Large intestine (tissue), 3 donors: ENCODE data around the gene AMACR. TPM values are rescaled to one million over a fixed set of nuclear protein-coding genes. Genes with fewer than 3 reads are reported as not detected.
"Not testable (repeated sequence)": the region's sequence is repeated elsewhere in the genome, so short reads cannot be mapped to it uniquely, and the experiment has no call there.

Source experiments
- DNase-seq, 2 donors: peaks; one replicate each; pipeline versions ENCODE4 v3.0.0 to v3.0.0-alpha.2; 2013
- H3K27ac ChIP-seq: one replicate; pipeline ENCODE4 v1.5.1; 2013; ENCODE audit warnings: low read length
- H3K27me3 ChIP-seq: 2 replicates; pipeline ENCODE4 v1.6.1; 2013; ENCODE audit warnings: low read length; ENCODE audit not compliant: control insufficient read depth, insufficient read depth
- H3K36me3 ChIP-seq: 2 replicates; pipeline ENCODE4 v1.6.1; 2013; ENCODE audit warnings: low read length; ENCODE audit not compliant: control insufficient read depth, insufficient read depth
- H3K4me1 ChIP-seq: one replicate; pipeline ENCODE4 v1.6.1; 2013; ENCODE audit warnings: low read length; ENCODE audit not compliant: control insufficient read depth, insufficient read depth
- H3K4me3 ChIP-seq: one replicate; pipeline ENCODE4 v1.5.1; 2013; ENCODE audit warnings: low read length
- H3K9me3 ChIP-seq: one replicate; pipeline ENCODE4 v1.6.1; 2013; ENCODE audit warnings: mild to moderate bottlenecking, low read depth, low read length, moderate library complexity; ENCODE audit not compliant: control insufficient read depth
- WGBS: methylation state at CpG from one replicate; pipeline ENCODE4 v1.1.5; 2013; ENCODE audit warnings: low lambda C conversion rate; ENCODE audit not compliant: insufficient coverage; 5-methylcytosine and 5-hydroxymethylcytosine counted together
- polyA plus RNA-seq: library from polyadenylated mRNA; unstranded; fragments of 120-200 nt; gene quantifications from one replicate; pipeline ENCODE4 v1.2.1, GENCODE V29; 2013

Gene AMACR
- polyA plus RNA-seq, 1 donor, result 59.5 TPM

DNA sequence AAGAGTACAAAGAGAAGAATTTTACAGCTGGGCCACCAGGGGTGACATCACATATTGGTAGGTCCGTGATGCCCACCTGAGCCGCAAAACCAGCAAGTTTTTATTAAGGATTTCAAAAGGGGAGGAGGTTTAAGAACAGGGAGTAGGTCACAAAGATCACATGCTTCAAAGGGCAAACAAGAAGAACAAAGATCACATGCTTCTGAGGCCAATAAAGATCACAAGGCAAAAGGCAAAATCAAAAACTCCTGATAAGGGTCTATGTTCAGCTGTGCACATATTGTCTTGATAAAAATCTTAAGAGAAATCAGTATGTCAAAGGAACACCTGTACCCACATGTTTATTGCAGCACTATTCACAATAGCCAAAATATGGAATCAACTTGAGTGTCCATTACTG is 2.3 kb upstream of the AMACR start:
- peak in 1 of 2 donors; percentile 58 for DNase-seq
- WGBS, result no CpG with 5 or more reads among the region's 2 CpGs
- H3K4me3 ChIP-seq, H3K36me3 ChIP-seq, H3K9me3 ChIP-seq, H3K27me3 ChIP-seq: not testable (repeated sequence)
- H3K4me1 ChIP-seq, result peaks cover 26% of the 10 kb centered on the region
- peak overlapping the region; percentile 98 for H3K27ac ChIP-seq

DNA sequence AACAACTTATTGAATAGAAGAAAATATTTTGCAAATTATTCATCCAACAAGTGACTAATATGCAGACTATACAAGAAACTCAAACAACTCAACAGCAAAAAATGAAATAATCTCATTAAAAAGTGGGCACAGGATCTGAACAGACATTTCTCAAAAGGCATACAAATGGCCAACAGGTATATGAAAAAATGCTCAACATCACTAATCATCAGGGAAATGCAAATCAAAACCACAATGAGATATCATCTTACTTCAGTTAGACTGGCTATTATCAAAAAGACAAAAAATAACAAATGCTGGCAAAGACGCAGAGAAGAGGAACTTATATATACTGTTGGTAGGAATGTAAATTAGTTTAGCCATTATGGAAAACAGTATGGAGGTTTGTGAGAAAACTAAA is 1.8 kb upstream of the AMACR start:
- H3K9me3 ChIP-seq, result no peaks in the 10 kb centered on the region
- peak in 1 of 2 donors; percentile 17 for DNase-seq
- H3K4me1 ChIP-seq, result peaks cover 24% of the 10 kb centered on the region
- no peaks in the 10 kb centered on the region for H3K27me3 ChIP-seq
- WGBS, result no CpG with 5 or more reads among the region's 1 CpG
- peak overlapping the region; percentile 98 for H3K27ac ChIP-seq
- H3K36me3 ChIP-seq, result peaks cover 6% of the 10 kb centered on the region
- no peak overlapping the region for H3K4me3 ChIP-seq

DNA sequence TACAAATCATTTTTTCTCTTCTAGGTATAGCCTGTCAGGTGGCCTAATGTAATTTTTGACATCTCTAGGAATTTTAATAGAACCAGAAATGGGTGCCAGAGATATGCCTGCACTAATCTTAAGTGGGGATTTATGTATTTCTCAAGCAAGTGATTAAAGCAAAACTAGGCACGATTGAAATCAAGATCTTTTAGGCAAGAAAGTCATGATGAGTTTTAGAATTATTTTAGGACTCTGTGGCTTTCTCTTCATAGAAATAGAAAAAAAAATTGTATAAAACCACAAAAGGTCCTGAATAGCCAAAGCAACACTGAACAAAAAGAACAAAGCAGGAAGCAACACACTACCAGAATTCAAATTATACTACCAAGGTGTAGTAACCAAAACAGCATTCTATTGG is 952 bp upstream of the AMACR start:
- Histone ChIP-seq H3K4me1 (peaks cover 27% of the 10 kb centered on the region), H3K9me3 (no peaks in the 10 kb centered on the region), H3K36me3 (peaks cover 14% of the 10 kb centered on the region), H3K27ac (peak overlapping the region; percentile 98), H3K4me3 (peak overlapping the region; percentile 90), H3K27me3 (no peaks in the 10 kb centered on the region)
- 13% methylated on average over 1 of the region's 1 CpG for WGBS
- DNase-seq, result peak in 1 of 2 donors; percentile 14

DNA sequence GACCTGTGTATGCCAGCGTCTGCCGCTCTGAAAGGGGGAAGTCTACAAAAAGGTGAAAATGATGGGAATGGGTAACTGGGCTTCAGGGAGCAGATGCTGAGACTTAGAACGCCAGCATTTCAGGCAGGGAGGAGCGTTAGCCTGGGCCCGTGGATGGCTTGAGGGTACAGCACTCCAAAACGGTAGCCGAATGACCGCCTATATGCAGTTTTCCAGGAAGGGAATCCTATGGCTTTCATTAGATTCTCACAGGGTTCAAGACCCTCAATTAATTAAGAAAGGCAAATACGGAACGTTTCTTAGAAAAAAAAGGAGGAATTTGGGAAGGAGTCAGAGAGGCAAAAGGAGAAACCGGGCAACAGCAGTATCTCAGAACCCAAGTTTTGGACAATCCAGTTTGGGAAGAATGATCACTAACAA is 639 bp downstream of the AMACR start:
- Histone ChIP-seq H3K9me3 (no peaks in the 10 kb centered on the region), H3K4me3 (peak overlapping the region; percentile 90), H3K36me3 (peaks cover 30% of the 10 kb centered on the region), H3K4me1 (peaks cover 33% of the 10 kb centered on the region), H3K27me3 (no peaks in the 10 kb centered on the region), H3K27ac (peak overlapping the region; percentile 98)
- 0% methylated on average over 1 of the region's 11 CpGs for WGBS
- DNase-seq, result no peak

DNA sequence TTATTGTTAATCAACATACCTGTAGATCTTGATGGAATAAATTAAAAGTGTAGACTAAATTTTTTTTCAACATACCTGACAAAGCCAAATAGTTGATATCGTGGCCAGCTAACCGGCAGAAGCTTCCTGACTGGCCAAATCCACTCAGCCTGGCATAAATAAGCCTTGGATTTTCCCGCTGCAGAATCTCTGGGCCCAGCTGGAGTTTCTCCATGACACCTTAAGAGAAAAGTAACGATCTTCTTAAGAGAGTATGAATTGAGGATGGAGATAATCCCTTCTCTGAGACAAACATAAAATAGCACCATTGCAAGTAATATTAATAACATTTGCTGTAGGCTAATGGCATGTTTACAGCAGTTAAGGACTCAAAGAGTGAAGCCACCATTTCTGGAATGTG is 2.2 kb downstream of the AMACR start:
- H3K27ac ChIP-seq, result no peak overlapping the region
- 80% methylated on average over 1 of the region's 4 CpGs for WGBS
- H3K36me3 ChIP-seq, result peaks cover 35% of the 10 kb centered on the region
- H3K4me3 ChIP-seq, result peak overlapping the region; percentile 90
- peaks cover 40% of the 10 kb centered on the region for H3K4me1 ChIP-seq
- no peak for DNase-seq
- H3K27me3 ChIP-seq, result no peaks in the 10 kb centered on the region
- no peaks in the 10 kb centered on the region for H3K9me3 ChIP-seq

DNA sequence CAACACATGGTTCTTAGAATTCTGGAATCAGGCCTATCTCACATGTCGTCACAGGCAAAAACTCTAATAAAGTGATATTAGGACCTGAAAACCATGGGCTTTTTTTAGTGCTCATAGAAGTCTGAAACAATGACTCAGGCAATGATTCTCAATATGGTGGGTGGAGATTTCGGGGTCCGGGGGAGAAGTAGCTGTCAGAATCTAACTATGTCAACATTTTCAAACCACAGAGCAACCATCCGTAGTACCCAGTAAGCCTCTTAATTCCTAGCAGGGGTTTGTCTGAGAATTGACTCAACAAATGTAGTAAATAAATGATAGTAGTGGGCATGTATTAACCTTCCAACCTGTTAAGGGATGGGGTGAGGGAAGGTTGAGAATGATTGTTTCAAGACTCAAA is 2.6 kb downstream of the AMACR start:
- Histone ChIP-seq H3K27ac (no peak overlapping the region), H3K36me3 (peaks cover 37% of the 10 kb centered on the region), H3K9me3 (no peaks in the 10 kb centered on the region), H3K27me3 (no peaks in the 10 kb centered on the region), H3K4me1 (peaks cover 35% of the 10 kb centered on the region), H3K4me3 (no peak overlapping the region)
- WGBS, result no CpG with 5 or more reads among the region's 4 CpGs
- DNase-seq, result no peak

DNA sequence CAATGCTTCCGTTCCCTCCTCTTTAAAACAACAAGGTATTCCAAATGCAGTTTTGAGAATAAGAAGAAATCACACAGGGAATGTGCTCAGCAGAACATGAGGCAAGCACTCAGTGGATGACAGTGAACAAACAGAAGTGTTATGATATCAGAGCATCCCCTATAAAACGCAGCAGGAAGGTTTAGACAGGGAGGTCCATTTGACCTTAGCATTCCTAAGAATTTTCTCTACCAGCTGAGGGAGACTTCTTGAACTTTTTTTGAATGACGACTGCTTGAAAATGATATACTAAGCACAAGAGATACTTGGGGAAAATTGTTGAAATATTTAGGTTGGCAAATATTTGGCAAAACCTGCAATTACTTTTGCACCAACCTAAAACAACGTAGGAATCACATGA is 3.9 kb downstream of the AMACR start:
- DNase-seq, result no peak
- no peaks in the 10 kb centered on the region for H3K9me3 ChIP-seq
- H3K36me3 ChIP-seq, result peaks cover 44% of the 10 kb centered on the region
- H3K4me3 ChIP-seq, result no peak overlapping the region
- H3K27ac ChIP-seq, result no peak overlapping the region
- H3K4me1 ChIP-seq, result peaks cover 24% of the 10 kb centered on the region
- 90% methylated on average over 1 of the region's 4 CpGs for WGBS
- H3K27me3 ChIP-seq, result no peaks in the 10 kb centered on the region

DNA sequence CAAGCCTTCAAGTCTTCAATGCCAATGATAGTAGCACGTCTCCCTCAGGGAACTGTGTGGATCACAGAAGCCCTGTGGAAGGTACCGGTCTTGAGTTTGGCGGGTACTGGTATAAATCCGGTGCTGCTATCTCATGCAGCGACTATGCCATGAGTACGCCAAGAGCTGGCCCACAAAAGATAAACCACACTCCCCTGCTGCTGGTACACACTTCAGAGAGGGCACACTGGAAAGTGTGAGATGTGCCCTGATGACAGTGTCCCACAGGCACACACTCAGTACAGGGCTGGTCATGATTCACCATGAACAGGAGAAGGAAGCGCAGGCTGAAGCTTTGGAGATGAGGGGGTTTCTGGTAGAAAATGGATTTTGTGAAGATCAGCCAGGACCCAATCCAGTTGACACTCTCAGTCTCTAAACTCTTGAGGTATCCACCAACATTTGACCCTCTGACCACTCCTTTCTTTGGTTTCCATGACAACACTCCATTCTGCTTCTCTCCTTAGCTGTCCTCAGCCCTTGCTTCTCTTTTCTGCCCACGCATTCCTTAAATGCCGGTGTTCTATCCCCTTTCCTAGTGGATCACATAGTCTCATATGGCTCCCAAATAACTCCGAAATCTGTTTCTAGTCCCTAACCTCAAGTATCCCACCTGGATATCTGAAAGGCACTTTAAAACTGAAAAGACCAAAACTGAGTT is 5.1 kb downstream of the AMACR start:
- no peak for DNase-seq
- Histone ChIP-seq H3K9me3 (no peaks in the 10 kb centered on the region), H3K27ac (no peak overlapping the region), H3K4me3 (no peak overlapping the region), H3K27me3 (no peaks in the 10 kb centered on the region), H3K36me3 (peaks cover 52% of the 10 kb centered on the region), H3K4me1 (peaks cover 23% of the 10 kb centered on the region)
- 100% methylated on average over 1 of the region's 10 CpGs for WGBS

DNA sequence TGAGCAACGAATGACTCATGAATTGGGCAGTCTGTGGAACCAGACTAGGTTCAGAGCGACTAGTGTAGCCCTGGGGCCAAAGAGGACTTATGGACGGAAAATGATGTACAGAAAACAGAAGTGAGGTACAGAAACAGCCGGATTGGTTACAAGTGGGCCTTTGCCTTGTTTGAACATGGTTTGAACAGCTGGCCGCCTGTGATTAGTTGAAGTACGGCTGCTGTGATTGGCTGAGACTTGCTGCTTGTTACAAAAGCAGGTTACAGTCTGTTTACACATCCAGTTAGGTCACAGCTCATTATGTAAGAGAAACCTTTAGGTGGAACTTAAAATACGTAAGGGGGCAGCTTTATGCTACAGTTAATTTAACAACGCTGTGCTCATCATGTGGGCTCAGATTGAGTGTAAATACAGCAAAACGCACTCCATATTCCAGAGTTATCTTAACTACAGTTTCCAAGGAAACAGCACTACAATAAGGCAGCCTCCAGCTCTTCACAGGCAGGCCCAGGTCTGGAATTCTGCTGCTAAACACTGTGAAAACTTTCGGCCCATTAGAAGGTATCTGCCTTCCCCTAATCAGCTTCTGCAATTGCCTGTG is 6.5 kb downstream of the AMACR start:
- no peaks in the 10 kb centered on the region for H3K9me3 ChIP-seq
- 47% methylated on average over 2 of the region's 10 CpGs for WGBS
- H3K27ac ChIP-seq, result peak overlapping the region; percentile 62
- DNase-seq, result peak; percentile 44 to 83
- H3K4me1 ChIP-seq, result peaks cover 23% of the 10 kb centered on the region
- H3K27me3 ChIP-seq, result no peaks in the 10 kb centered on the region
- H3K4me3 ChIP-seq, result no peak overlapping the region
- H3K36me3 ChIP-seq, result peaks cover 66% of the 10 kb centered on the region

DNA sequence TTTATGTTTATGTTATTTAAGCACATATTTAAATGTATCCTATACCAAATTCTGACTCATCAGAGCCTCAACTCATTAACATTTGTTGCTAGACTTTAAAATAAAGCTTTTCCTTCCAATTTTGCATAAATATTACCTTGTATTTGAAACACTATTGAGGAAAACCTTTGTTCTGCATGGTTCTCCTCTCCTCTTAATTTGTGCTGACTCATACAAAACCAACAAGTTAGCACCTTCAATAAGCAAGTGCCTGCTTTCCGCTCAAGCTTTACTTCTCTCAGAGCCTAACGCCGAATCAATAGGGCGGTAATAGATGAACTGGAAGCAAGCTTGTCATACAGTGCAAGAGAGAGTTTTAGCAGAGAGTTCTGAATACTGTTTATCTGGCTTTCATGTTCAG is 7.9 kb downstream of the AMACR start:
- no peak for DNase-seq
- Histone ChIP-seq H3K4me1 (peaks cover 17% of the 10 kb centered on the region), H3K27me3 (no peaks in the 10 kb centered on the region), H3K27ac (no peak overlapping the region), H3K36me3 (peaks cover 71% of the 10 kb centered on the region), H3K4me3 (no peak overlapping the region), H3K9me3 (no peaks in the 10 kb centered on the region)
- WGBS, result no CpG with 5 or more reads among the region's 4 CpGs
